Loucy (cell line): ENCODE measurements around the gene TBCB.

ENCODE experiments used
- EZH2phosphoT487 ChIP-seq: fragments of 200-600 bp; IDR thresholded peaks from 2 replicates; pipeline ENCODE4 v1.6.1; 2018; ENCODE audit warnings: antibody characterized with exemption, mild to moderate bottlenecking, moderate library complexity, borderline replicate concordance
- TF ChIP-seq, protein P1 (sequence below): fragments of 200-600 bp; sonication (generic); conservative IDR thresholded peaks from 2 replicates; pipeline ENCODE4 v1.5.1; 2014; ENCODE audit warnings: mild to moderate bottlenecking, antibody characterized with exemption, low read length

DNA sequence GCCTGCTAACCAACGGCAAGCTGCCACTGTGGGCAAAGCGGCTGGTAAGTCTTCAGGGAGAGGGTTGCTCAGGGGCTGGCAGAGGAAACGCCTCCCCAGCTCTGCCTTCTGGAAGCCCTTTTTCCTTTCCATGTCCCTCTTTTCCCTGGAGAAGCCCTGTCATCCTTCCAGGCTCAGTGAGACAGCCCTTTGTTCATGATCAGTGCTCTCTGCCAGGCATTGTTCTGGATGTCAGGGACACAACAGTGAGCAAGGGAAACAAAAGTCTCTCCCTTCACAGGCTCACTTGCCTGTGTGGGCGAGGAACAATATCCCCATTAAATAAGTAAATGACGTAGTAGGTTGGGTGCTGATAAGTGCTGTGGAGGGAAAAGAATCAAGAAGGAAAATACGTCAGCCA lies 18.2 kb upstream of the TBCB start:
- TF ChIP-seq, protein P1, sequence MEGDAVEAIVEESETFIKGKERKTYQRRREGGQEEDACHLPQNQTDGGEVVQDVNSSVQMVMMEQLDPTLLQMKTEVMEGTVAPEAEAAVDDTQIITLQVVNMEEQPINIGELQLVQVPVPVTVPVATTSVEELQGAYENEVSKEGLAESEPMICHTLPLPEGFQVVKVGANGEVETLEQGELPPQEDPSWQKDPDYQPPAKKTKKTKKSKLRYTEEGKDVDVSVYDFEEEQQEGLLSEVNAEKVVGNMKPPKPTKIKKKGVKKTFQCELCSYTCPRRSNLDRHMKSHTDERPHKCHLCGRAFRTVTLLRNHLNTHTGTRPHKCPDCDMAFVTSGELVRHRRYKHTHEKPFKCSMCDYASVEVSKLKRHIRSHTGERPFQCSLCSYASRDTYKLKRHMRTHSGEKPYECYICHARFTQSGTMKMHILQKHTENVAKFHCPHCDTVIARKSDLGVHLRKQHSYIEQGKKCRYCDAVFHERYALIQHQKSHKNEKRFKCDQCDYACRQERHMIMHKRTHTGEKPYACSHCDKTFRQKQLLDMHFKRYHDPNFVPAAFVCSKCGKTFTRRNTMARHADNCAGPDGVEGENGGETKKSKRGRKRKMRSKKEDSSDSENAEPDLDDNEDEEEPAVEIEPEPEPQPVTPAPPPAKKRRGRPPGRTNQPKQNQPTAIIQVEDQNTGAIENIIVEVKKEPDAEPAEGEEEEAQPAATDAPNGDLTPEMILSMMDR = no peak
- TF ChIP-seq EZH2phosphoT487 = no peak
